NK-92 (cell line): ENCODE data around the gene CPNE4.
"Not testable (repeated sequence)": the region's sequence is repeated elsewhere in the genome, so short reads cannot be mapped to it uniquely, and the experiment has no call there.

ENCODE experiments used
- DNase-seq: peaks from one replicate; lab custom pipeline; 2025; ENCODE audit not compliant: unreplicated experiment; lab: John Stamatoyannopoulos, UW

The CPNE4 gene

GRCh38 chr3:131486545-131486944 lies 548.3 kb downstream of the CPNE4 start:
- DNase-seq, result not testable (repeated sequence)

GRCh38 chr3:131485119-131485518 lies 549.7 kb downstream of the CPNE4 start:
- DNase-seq, result no peak

- DNase-seq, result no peak
Measured at GRCh38 chr3:131484496-131485111, 550.2 kb downstream of the CPNE4 start.
